Measurements from ENCODE around the gene DNMBP.
"Not testable (repeated sequence)": the region's sequence is repeated elsewhere in the genome, so short reads cannot be mapped to it uniquely, and the experiment has no call there.

The DNMBP gene

DNA sequence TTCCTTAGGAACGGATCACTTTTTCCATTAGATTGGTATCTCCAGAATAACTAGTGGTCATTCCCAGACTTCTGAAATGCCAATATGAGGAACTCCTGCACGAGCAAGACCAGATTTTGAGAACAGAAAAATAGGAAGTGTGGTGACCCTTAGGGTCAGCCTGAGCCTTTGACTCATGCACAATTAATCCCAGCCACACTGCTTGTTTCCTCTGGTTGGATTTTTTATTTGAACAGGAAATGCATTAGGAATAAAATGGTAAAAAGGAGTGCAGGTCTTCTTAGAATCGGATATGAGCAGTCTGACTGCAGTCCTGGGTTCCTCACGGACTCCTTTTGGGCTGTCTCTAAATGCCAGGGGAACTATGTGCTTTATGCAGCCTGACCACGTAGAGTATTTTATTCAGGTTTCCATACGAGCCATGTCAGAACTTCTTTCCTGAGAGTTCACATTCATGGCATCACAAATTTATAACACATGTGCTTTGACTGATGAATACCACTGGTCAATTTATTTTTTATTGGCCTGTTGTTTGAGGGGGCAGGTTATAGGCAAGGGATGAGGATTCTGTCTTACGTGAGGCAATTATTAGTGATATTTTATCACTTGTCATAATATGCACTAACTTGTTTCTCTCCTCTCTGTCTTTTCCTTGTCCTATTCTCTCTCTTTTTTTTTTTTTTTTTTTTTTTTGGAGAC is 46.1 kb downstream of the DNMBP start:
- in situ Hi-C loops (cut with HindIII; ENCODE audit: low sequenced_read_pairs), result not testable (repeated sequence)

- in situ Hi-C loops (cut with HindIII; ENCODE audit: low sequenced_read_pairs), result no loop called here
These were observed 50.9 kb downstream of the DNMBP start for GRCh38 chr10:99958806-99959205.

DNA sequence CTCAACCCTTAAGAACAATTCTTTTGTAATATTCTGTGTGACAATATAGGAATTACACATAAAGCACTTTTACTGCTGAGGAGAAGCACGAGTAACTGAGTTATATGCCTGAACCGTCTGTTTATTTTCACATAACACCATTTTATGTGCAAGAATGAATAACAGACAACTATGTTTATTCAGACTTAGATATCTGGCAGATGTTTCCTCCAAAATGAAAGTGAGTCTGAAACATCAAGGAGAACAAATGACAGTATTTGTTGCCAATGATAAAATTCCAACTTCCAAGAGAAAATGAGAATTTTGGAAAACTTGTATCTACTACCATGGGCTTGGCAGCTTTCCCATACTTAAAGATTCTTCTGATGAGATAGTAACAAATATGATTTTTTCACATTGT is 51.4 kb downstream of the DNMBP start:
- in situ Hi-C loops (cut with HindIII; ENCODE audit: low sequenced_read_pairs), result no loop called here

GRCh38 chr10:99953510-99953909 is 56.2 kb downstream of the DNMBP start:
- in situ Hi-C loops (cut with HindIII; ENCODE audit: low sequenced_read_pairs), result not testable (repeated sequence)

- in situ Hi-C loops (cut with HindIII; ENCODE audit: low sequenced_read_pairs), result no loop called here
These were observed 56.9 kb downstream of the DNMBP start for GRCh38 chr10:99952799-99953198.

- in situ Hi-C loops (cut with HindIII; ENCODE audit: low sequenced_read_pairs), result not testable (repeated sequence)
These were observed 63.7 kb downstream of the DNMBP start for GRCh38 chr10:99946051-99946450.

GRCh38 chr10:99945263-99945662 is 64.5 kb downstream of the DNMBP start:
- in situ Hi-C loops (cut with HindIII; ENCODE audit: low sequenced_read_pairs), result no loop called here

- in situ Hi-C loops (cut with HindIII; ENCODE audit: low sequenced_read_pairs), result no loop called here
These were observed 64.9 kb downstream of the DNMBP start for GRCh38 chr10:99944860-99945259.

GRCh38 chr10:99943908-99944307 is 65.8 kb downstream of the DNMBP start:
- in situ Hi-C loops (cut with HindIII; ENCODE audit: low sequenced_read_pairs), result no loop called here

GRCh38 chr10:99941942-99942820 is 67.6 kb downstream of the DNMBP start:
- in situ Hi-C loops (cut with HindIII; ENCODE audit: low sequenced_read_pairs), result no loop called here

DNA sequence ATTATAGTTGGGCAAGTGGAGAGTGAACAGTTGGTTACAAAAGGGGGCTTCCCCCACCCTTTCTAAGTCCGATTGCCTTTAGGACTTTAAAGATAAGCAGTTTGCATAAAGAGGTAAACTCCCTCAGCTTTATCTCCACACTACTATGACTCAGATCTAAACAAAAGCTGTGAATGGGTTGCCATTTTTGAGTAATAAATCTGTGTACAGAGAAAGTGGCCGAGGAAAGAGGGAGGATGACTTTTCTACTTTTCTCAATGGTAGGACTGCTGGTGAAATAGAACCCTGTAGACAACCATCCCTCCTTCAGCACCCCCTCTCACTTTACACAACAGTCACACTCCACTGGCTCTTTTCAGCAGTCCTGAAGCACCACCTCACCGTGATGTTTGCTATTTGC is 71.2 kb downstream of the DNMBP start:
- in situ Hi-C loops (cut with HindIII; ENCODE audit: low sequenced_read_pairs), result no loop called here

GRCh38 chr10:99937630-99938029 is 72.1 kb downstream of the DNMBP start:
- in situ Hi-C loops (cut with HindIII; ENCODE audit: low sequenced_read_pairs), result no loop called here

DNA sequence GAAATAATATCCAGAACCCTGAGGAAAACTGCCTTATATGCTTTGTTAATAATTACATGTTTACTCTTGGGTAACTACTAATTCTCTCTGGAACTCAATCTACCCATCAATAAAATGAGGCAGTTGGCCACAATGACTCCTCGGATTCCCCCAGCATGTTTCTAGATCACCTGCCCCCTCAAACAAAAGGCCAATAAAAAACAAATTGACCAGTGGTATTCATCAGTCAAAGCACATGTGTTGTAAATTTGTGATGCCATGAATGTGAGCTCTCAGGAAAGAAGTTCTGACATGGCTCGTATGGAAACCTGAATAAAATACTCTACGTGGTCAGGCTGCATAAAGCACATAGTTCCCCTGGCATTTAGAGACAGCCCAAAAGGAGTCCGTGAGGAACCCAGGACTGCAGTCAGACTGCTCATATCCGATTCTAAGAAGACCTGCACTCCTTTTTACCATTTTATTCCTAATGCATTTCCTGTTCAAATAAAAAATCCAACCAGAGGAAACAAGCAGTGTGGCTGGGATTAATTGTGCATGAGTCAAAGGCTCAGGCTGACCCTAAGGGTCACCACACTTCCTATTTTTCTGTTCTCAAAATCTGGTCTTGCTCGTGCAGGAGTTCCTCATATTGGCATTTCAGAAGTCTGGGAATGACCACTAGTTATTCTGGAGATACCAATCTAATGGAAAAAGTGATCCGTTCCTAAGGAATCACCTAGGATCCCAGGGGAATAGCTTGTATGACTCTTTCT is 77.4 kb downstream of the DNMBP start:
- in situ Hi-C loops (cut with HindIII; ENCODE audit: low sequenced_read_pairs), result not testable (repeated sequence)

- in situ Hi-C loops (cut with HindIII; ENCODE audit: low sequenced_read_pairs), result no loop called here
These were observed 78.8 kb downstream of the DNMBP start for GRCh38 chr10:99930731-99931550.

- in situ Hi-C loops (cut with HindIII; ENCODE audit: low sequenced_read_pairs), result loop anchor here (5.0 kb wide), 1 partner anchor 38 kb away; no protein-coding TSS in a partner anchor
These were observed 80.4 kb downstream of the DNMBP start for GRCh38 chr10:99929360-99929759.

GRCh38 chr10:99927721-99928280 is 81.9 kb downstream of the DNMBP start:
- in situ Hi-C loops (cut with HindIII; ENCODE audit: low sequenced_read_pairs), result loop anchor here (5.0 kb wide), 1 partner anchor 40 kb away; no protein-coding TSS in a partner anchor

DNA sequence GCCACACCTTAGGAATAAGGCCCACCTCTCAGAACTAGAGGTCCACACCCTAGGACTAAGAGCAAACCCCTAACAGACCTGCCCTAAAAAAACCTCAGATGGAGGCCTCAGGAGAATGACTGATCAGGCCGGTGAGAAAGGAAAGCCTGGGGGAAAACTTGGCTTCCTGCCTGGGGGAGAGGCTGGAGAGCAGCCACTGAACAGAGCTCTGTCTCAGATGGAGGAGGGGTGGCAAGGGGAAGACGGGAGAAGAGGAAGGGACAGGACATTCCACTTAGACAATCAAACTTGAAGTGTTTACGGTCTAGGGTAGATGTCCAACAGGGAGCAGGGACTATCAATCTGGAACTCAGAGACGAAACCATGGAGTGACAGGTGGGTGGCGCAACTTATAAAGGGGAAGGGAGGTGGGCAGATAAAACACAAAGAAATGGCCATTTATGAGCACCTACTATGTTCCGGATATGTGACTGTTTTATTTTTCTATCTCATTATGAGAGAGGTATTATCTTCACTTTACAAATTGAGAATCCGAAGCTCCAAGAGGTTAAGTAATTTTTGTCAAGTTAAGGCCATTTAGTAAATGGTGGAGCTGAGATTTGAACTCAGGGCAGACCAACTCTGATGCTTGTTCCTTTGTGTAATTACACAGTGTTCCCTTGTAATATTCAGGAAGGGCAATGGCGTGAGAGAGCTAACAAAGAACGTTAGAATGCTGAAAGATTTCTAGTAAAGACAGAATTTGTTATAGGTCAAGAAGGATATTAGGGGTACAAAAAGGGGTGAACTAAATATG is 82.6 kb downstream of the DNMBP start:
- in situ Hi-C loops (cut with HindIII; ENCODE audit: low sequenced_read_pairs), result loop anchor here (5.0 kb wide), 1 partner anchor 40 kb away; no protein-coding TSS in a partner anchor

DNA sequence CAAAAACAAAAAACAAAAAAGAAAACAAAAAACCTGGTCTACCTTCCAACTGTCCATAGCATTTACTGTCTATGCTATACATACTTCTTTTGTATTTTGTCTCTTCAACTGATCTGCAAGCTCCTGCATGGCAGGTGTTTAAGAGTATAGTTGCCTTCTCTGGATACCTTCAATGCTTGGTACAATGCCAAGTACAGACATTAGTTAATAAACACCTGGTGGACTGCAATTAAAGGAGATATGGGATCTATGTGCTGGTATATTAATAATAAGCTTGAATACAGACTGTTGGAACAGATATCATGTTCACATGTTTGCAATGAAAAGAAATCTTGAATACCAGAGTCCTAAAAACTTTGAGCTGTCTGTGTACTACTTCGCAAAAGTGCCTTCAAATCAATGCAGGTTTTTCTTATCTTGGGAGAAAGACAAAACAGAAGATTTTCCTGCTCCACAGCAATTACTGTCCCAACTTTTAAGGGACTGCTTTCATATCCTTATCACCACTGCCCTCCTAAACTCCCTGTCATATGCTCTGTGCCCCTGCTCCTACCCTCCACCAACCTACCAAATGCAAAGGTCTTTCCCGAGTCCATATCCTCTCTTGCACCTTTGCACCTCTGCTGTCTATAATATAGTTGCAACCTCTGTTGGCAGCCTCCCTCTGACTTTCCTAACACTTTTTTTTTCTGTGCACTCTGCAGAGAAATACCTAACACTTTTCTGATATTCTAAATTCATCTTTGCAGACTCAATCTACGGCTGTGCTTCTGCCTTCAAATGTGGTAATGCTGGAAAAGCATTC is 85.1 kb downstream of the DNMBP start:
- in situ Hi-C loops (cut with HindIII; ENCODE audit: low sequenced_read_pairs), result loop anchor here (5.0 kb wide), 2 partner anchors 43 to 93 kb away; no protein-coding TSS in a partner anchor

All from endothelial cell of hepatic sinusoid (primary cell).